SH-SY5Y (cell line): ENCODE results near the gene ENO2.

Experiments used
- GATA2 ChIP-seq: IDR thresholded peaks from 2 replicates; pipeline ENCODE4 v1.6.1; 2011; ENCODE audit warnings: mild to moderate bottlenecking, low read depth, low read length
- GATA3 ChIP-seq: IDR thresholded peaks from 2 replicates; pipeline ENCODE4 v1.6.1; 2011; ENCODE audit warnings: low read depth, mild to moderate bottlenecking, low read length, moderate library complexity

- TF ChIP-seq GATA2 (peak; percentile 39; the same call in 1 of the 2 replicates), GATA3 (no peak)
Measured at GRCh38 chr12:6884539-6884938, 29.8 kb upstream of the ENO2 start.
